ENCODE data around the gene RALGDS. TPM values are rescaled to one million over a fixed set of nuclear protein-coding genes. Genes with fewer than 3 reads are reported as not detected.

The RALGDS gene
- polyA plus RNA-seq, 1 donor = 50.3 TPM

DNA sequence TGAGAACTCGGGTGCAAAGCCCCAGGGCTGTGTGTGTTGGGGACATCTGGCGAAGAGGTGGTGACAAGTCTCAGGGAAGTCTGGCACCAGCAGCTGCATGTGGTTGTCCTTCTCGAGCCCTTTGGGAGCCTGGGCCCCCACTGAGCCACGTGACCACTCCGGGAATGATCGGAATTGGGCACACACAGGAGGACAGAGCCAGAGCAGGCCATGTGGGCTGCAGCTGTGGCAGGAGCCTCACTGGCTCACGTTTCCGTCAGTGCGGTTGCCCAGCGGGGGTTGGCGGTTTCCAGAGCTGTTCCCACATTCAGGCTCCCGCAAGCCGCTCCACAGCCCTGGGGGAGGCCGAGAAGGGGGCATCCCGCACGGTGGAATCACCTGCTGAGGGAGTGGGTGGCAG is 66.1 kb downstream of the RALGDS start:
- DNase-seq (ENCODE audit: low read depth) = no peak

- no peak for DNase-seq (ENCODE audit: low read depth)
Observed at GRCh38 chr9:133054194-133054890, 66.7 kb downstream of the RALGDS start.

DNA sequence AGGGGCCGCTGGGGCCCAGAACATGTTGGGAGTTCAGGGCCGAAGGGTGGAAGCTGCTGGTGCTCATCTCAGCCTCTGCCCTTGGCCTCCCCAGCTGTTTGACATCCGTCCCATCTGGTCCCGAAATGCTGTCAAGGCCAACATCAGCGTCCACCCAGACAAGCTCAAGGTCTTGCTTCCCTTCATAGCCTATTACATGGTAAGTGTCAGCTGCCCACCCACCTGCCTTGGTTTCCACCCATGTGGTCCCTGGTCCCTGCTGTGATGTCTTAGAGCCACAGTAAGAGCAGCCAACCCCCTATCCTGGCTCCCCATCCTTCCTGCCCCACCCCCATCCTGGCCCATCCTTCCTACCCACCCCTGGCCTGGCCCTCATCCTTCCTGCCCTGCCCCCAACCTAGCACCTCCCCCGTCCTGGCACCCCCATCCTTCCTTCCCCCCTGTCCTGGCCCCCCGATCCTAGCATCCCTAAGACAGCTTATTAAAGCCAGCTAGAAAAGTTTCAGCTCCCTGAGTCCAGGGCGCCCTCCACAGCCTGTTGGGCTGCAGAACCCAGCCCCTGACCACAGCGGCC is 69.0 kb downstream of the RALGDS start:
- DNase-seq (ENCODE audit: low read depth) = no peak

- no peak for DNase-seq (ENCODE audit: low read depth)
Observed at GRCh38 chr9:133051281-133051900, 69.6 kb downstream of the RALGDS start.

GRCh38 chr9:133050781-133051180 is 70.3 kb downstream of the RALGDS start:
- DNase-seq (ENCODE audit: low read depth) = no peak

DNA sequence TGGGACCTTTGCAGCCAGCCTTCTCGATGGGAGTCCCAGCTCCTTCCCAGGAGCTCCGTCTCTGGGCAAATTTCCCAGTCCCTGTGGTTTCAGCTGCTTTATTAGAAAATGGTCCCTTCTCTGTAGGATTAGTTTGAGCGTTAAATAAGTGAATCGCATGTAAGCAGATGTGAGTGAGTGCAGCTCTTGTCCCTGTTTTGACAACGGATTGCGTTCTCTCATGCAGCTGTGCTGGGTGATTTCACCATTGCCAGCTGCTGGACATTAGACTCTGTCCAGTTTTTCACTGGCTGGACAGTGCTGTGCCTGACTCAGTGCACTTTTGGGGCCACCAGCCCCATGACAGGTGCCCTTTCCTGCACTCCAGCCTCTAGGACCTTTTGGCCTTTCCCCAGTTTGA is 70.9 kb downstream of the RALGDS start:
- peak; percentile 29 for DNase-seq (ENCODE audit: low read depth)

DNA sequence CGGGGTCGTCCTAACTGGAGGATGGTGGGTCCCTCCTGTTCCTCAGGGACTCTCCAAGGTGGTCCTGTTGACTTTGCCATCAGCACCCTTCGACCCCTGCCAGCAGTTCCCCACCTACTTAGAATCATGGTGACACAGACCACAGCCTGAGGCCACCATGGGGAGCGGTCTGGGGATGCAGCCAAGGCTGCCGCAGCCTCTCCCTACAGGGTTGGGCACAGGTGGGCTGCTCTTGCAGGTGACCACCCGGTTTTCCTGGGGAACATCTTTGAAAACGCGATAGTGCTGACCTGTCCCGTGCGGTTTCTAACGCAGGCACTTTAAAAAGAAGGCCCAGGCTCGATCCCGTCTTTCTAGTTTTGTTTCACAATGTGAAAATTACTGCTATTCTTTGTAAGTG is 72.0 kb downstream of the RALGDS start:
- no peak for DNase-seq (ENCODE audit: low read depth)

- no peak for DNase-seq (ENCODE audit: low read depth)
Observed at GRCh38 chr9:133048595-133048994, 72.4 kb downstream of the RALGDS start.

Other genes with a start within 250 kb of the RALGDS start
- 0.37 TPM for gene AK8, start 243.0 kb downstream of the RALGDS start, polyA plus RNA-seq (ENCODE audit: insufficient read length)
- gene SPACA9, start 242.3 kb downstream of the RALGDS start, polyA plus RNA-seq (ENCODE audit: insufficient read length) = 2.3 TPM
- gene TSC1, start 176.6 kb downstream of the RALGDS start, polyA plus RNA-seq (ENCODE audit: insufficient read length) = 27.3 TPM
- gene GFI1B, start 142.5 kb downstream of the RALGDS start, polyA plus RNA-seq (ENCODE audit: insufficient read length) = 0.39 TPM
- gene GTF3C5, start 90.2 kb downstream of the RALGDS start, polyA plus RNA-seq (ENCODE audit: insufficient read length) = 46.2 TPM
- 1.8 TPM for gene CEL, start 59.3 kb downstream of the RALGDS start, polyA plus RNA-seq (ENCODE audit: insufficient read length)
- gene GBGT1, start 42.7 kb upstream of the RALGDS start, polyA plus RNA-seq (ENCODE audit: insufficient read length) = 3.6 TPM
- not detected for gene OBP2B, start 88.0 kb upstream of the RALGDS start, polyA plus RNA-seq (ENCODE audit: insufficient read length)
- 1.3 TPM for gene ABO, start 154.0 kb upstream of the RALGDS start, polyA plus RNA-seq (ENCODE audit: insufficient read length)
- gene SURF6, start 214.9 kb upstream of the RALGDS start, polyA plus RNA-seq (ENCODE audit: insufficient read length) = 20.5 TPM
- 23.0 TPM for gene MED22, start 226.9 kb upstream of the RALGDS start, polyA plus RNA-seq (ENCODE audit: insufficient read length)
- 2,437 TPM for gene RPL7A, start 227.0 kb upstream of the RALGDS start, polyA plus RNA-seq (ENCODE audit: insufficient read length)
- gene SURF1, start 235.2 kb upstream of the RALGDS start, polyA plus RNA-seq (ENCODE audit: insufficient read length) = 30.6 TPM
- 12.2 TPM for gene SURF2, start 235.3 kb upstream of the RALGDS start, polyA plus RNA-seq (ENCODE audit: insufficient read length)